Activated effector memory CD4-positive, alpha-beta T cell treated with anti-CD3 and anti-CD28 coated beads, Interleukin-2, amount 50 U/mL, for 16 hours (primary cell): Measurements from ENCODE around the gene UCP1.

ENCODE experiments used
- DNase-seq: peaks from one replicate; pipeline ENCODE4 v3.0.0-alpha.2; 2020

UCP1 gene, protein sequence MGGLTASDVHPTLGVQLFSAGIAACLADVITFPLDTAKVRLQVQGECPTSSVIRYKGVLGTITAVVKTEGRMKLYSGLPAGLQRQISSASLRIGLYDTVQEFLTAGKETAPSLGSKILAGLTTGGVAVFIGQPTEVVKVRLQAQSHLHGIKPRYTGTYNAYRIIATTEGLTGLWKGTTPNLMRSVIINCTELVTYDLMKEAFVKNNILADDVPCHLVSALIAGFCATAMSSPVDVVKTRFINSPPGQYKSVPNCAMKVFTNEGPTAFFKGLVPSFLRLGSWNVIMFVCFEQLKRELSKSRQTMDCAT

DNA sequence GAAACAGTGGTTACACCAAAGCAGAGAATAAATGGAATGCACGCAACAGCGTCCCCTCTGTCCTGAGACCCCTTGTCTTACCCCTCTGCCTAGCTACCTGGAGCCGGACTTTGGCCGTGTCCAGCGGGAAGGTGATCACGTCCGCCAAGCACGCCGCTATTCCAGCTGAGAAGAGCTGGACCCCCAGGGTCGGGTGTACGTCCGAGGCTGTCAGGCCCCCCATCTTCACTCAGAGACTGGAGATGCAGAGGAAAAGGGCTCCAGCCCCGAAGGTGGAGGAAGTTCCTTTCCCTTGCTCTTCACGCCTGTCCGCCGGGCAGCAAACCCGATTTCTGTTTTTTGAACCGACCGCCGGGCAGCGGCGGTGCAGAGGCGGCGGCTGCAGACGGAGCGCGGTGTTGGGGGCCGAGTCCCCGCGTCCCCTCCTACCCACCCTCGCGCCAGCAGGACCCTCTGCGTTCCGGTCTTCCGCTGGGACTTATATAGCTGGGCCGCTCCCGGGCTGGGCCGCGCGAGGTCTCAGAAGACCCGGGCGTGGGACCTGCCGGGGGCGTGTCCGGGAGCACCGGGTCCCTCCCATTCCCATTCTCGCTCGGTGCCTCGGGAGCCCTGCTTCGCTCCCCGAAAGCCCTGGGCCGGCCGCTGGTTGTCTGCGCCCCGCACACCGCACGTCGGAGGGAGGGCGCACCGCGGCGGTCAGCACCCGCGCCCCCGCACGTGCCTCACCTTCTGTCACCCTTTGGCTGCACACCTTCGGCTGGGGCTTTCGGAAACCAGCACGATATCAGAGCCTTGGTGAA, at the start of gene UCP1:
TSS of gene UCP1 (minus strand) at position 455 of the 800 bp plus-strand sequence. CDS start at position 223, 232 bp downstream.
- no peak for DNase-seq

DNA sequence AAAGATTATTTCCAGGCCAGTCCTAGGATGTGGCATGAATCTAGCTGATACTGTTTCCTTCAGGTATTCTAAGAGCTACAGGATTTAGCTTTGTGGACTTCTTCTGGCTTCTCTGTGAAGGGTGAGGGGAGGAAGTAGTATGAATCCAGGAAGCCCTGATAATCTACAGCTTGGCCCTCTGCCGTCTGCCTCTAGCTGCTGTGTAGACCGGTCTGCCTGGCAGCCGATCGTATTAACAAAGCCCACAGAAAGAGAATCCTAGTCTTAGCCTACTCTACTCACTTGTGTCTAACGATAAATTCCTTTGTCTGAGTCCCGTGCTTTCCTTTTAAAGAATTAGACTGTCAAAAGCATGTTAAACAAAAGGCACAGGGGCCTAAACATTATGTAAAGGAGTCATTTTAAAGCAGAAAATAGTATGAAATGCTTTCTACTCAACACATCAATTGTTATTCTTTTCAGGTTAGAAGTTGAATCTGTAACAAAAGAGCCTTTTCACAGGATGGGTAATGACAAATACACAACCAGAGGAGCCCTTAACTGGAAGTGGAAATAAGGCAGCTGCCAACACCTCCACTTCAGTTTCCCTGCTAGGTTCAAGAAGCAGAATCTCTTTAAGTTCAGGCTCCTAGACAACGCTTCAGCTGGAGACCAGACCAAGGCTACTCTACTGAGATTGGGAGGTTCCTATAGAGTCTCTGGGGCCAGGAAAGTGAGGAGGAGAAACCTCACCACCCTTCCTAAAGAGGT, 48.9 kb upstream of the UCP1 start:
- DNase-seq, result no peak

DNA sequence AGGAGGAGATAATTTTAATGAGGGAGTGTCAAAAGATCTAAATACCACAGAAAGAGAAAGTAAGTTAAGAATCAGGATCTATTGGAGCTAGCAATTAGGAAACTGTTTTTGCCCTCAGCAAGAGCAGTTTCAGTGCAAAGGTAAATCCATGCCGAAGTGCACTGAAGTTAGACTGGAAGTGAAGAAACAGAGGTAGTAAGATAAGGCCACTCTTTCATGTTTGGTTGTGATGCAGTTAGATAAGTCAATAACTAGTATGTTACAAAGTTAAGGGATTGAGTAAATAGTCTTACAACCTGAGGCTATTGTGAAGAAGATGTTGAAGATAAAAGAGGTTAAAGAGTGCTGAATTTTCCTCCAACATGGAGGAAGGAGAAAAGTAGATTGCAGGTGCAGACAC, 46.7 kb upstream of the UCP1 start:
- no peak for DNase-seq

DNA sequence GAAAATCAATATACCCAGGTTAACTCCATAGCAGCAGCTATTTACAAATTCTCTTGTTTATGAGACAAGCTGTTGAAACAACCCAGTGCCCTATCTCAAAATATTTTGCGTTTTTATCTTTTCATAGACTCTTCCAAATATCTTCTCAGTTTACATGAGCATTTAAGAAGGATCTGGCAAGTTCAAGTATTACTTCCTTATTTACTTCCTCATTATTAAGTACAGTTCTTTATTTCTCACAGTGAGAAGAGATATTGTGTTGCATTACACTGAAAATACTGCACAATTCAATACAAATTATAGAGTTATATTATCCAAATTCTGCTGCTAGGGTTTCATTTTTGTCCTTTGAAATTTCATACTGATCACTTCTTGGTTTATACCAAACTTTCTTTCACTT, 43.6 kb upstream of the UCP1 start:
- DNase-seq, result no peak

DNA sequence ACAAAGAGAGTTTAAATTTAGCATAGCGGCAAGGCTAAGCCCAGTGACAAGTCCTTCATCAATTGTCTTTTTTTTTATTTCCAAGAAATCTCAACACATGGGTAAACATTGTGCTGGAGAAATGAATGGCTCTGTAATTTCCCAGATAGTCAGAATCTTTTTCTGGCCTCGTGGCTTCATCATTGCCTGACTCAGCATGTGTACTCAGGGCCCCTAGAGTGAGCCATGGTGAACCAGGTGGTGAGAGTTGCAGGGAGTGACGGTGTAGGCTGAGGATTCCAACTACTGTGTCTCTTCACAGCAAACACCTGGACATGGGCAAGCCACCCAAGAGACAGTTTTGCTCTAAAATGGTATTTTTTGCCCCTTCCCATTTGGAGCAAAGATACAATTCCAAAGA, 43.1 kb upstream of the UCP1 start:
- no peak for DNase-seq

DNA sequence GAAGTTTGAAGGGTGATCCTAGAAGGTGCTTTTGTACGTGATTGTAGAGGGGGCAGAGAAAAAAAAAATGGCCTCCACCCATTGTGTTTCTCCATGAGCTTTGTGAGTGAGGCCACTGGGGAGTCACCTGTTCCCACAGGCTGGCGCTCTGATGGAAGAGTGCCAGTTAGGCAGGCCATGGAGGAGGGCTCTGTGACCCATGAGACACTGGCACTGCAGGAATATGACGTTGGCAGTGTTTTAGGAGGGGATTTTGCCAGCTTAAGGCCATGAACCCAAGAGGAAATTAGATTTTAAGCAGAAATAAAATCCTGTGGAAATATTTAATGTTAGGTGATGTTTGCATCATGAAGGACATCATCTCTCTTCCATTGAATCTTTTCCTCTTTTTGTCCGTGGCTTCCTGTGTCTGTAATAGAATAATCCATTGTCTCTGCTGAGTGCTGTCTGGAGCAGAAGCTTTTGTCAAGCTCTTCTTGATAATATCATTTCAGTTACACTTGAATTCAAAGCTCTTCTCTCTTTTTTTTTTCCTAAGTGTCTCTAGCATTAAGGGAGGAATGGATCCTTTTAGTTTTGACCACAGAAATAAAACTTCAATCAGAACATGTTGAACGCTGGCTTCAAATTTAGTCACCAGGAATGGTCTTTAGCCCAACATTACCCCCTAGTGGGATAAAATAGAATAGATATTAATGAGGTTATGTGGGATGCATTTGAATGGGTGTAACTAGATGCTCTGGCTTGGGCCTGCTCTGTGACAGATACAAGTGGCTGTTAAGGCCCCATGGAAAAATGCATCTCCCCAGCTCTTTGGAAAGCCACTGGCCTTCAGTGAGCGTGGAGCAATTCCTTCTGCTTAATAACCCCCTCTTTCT, 41.0 kb upstream of the UCP1 start:
- DNase-seq, result no peak

DNA sequence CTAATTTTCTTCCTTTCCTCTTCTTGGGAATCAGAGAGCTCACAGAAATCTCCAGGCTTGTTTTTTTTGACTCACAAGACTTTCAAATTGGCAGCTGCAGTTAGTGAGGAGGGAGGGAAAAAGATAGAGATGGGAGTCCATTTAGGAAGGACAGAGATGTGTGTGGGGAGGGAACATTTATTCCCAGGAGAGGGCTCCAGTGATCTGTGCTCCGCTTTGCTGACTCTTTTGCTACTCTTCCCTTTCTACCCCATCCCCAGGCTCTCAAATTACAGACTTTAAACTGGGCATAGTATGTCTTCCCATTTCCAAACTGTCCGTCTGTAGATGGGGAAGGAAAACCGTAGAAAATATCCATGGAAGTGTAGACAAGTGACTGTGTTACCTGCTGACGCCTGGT, 39.1 kb upstream of the UCP1 start:
- no peak for DNase-seq

DNA sequence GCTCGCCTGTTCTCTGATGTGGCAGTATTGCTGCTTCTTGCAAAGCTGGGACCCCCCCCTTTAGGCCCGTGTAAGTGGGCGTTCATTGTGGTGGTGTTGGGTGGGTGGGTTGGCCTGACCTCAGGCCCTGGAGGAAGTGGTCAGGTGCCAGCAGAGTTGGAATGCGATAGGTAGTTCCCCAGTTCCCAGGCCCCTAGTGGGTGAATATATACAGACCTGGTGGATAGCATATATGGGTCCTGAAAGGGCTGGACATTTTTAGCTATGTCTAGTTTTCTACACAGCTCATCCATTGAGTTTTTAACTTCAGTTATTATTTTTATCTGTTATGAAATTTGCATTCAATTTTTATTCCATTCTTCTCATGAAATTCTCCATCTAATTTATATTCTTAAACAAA, 35.8 kb upstream of the UCP1 start:
- no peak for DNase-seq

DNA sequence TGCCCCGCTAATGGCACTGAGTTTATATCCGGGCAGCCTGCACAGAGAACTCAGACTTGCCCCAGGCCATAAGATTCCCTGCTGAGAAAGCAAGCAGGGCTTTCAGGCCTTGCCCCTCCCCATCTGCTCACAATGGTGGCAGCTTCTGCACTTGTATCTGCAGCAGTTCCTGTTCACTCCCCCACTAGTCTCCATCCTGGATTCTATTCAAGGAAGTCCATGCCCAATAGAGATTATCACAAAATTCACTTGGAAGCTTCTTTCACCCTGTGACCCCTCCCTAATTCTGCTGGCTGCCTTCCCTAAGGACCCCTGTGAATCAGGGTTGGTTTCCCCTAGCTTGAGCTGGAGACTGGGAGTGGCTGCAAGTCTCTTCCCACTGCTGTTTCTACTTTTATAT, 34.5 kb upstream of the UCP1 start:
- no peak for DNase-seq

DNA sequence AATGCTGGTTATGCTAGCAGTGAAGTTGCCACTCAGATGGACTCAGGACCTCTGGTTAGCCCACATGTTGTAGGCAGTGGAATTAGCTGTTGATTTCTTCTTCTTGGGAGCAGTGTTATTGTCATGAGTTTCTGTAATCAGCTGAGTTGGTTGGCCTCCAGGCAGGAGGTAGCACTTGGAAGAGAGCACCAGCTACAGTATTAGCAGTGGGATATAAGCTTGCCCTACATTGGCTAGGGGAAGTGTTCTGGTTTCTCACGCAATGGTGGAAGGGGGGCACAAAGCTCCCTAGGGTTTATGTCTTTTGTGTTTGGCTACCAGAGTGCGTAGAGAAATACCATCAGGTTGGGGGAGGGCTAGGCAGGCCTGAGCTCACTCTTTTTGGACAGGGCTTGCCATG, 34.0 kb upstream of the UCP1 start:
- no peak for DNase-seq

DNA sequence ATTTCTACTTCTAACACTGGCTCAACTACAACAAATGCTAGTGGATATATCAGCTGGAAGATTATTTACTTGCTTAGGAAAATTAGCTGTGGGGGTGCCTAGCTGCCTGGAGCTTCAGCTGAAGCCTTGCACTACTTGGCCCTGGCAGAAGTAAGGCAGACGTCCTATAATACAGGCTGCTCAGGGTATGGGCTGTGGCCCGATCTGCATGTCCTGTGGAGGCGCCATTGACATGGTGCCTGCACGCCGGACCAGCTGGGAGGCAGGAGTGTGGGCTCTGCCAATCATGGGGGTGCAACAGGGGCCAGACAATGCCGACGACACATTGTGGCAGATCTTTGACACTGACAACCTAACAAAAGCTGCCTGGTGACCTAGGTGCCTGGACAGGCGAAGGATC, 31.6 kb upstream of the UCP1 start:
- DNase-seq, result no peak

DNA sequence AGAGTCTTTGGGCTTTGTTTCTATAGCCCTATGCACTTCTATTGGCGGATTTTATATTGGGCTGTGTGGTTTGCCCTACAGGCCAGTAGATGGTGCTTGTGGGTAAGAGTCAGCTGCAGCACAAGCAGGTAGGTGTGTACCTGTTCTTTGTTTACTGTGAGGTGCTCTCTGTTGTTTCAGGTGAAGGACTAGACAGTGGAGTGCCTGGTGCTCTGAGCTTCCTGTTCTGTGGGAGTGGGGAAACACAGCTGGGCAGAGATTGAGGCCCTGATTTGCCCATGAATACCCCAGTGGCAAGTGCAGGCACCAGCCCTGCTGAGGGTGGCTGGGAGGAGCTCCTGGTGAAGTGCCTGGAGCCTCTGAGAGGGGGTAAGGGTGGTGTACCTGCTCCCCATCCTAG, 26.3 kb upstream of the UCP1 start:
- no peak for DNase-seq

DNA sequence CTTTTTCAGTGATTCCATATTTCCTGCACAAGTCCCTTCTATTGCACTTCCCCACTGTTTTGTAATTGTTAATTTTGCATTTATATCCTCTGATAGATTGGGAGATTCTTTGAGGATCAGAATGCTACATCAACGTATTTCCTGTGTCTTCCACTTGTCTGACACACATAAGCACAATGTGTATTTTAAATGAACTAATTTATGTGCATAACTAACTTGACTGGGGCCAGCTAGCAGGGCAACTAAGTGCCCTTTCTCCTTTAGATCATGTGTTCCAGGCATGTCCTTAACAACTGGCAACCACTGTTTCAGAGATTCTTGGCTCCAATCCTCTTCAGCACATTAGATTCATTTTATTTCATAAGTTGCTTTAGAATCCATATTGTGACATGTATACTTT, 15.7 kb upstream of the UCP1 start:
- no peak for DNase-seq

DNA sequence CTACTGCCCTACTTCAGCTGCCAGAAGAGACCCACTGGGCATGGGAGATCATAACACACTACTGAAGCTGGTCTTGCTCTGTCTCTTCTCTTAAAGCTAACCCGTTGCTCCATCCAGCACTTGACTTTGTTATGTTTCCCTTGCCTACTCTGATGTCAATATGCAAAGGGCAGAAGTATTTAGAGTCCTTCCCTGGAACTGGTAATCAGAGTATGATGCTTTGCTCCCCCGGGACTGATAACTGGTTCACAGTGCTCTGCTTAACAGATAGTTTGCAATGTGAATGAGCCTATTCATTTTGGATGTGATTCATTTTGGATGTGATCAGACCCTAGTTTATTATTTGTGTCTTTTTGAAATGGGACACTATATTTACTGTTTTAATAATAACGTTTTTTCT, 12.3 kb upstream of the UCP1 start:
- DNase-seq, result no peak

DNA sequence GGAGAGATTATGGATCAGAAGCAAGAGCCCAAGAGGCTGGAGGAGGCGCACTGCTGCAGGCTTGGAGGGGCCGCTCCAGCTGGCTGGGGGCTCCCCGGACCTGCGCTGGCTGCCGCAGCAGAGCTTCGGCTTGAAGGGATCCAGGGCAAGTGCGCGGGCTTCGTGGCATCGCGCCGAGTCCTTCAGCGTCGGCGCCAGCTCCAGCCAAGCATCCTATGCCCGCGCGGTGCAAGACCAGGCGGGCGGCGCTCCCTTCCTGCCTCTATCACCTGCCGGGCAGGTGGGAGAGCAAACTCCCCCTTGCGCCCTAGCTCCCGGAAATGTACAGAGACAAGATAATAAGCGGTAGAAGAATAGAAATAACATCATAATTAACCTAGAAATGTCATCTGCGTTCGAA, 10.5 kb upstream of the UCP1 start:
- no peak for DNase-seq

DNA sequence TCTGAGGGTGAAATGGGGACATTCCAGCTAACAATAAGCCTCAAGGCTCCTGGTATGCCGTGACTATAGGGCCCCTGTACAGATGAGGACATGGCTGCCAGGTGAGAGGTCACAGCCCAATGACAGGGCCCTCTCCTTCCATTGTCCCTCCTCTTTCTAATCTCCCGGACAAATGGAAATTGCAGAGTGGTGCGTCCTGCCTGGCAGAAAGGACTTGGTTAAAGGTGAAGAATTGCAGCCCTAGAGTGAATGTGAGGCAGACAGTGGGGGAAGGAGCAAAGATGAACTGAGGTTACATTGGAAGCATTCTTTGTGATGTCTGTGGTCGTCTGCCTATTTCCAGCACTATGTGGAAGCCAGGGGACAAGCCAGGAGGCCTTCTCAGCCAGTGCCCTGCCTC, 6.7 kb upstream of the UCP1 start:
- no peak for DNase-seq

DNA sequence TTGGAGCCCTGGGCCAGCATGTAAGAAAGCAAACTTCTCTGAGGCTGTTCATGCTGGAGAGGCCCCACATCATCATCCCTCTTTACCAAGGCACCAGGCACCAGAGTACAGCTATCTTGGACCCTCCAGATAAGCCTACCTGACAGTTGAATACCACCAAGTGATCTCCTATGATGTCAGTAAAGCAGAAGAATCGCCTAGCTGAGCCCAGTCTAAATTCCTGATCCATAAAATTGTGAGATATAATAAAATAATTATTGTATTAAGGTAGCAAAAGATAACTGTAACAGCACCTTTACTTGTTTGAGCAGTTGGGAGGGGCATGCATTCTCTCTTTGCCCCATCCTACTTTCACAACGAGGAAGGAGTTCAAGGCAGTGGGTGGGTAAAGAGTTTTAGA, 2.9 kb upstream of the UCP1 start:
- DNase-seq, result no peak

DNA sequence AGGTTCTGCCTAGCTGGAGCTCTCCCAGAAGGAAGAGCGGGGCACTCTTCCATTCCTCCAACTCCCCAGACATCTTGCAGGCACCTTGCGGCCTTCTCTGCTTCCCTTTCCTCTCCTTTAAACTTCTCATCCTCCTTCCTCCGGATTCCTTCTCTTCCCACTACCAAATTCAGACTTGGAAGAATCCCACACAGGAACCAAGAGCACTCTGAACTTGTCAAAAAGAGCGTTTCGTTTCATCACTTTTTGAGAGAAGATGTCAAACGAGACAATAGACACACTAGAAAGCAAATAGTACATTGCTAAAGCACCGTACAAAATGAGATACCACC, 512 bp upstream of the UCP1 start:
- no peak for DNase-seq

DNA sequence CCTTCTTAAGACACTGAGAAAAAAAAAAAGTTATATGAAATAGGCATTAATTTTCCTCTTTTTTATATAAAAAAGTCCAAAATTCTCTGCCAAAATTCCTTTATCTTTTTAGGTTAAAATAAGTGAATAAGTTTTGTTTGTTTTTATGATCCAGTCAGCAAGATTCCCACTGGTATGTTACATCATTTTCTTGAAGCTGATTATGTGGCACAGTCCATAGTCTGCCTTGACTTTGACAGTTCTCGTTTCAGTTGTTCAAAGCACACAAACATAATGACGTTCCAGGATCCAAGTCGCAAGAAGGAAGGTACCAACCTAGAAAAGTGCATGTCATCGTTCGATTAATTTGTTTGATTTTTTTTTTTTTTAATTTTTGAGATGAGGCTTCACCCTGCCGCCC, 9.1 kb downstream of the UCP1 start:
- no peak for DNase-seq

DNA sequence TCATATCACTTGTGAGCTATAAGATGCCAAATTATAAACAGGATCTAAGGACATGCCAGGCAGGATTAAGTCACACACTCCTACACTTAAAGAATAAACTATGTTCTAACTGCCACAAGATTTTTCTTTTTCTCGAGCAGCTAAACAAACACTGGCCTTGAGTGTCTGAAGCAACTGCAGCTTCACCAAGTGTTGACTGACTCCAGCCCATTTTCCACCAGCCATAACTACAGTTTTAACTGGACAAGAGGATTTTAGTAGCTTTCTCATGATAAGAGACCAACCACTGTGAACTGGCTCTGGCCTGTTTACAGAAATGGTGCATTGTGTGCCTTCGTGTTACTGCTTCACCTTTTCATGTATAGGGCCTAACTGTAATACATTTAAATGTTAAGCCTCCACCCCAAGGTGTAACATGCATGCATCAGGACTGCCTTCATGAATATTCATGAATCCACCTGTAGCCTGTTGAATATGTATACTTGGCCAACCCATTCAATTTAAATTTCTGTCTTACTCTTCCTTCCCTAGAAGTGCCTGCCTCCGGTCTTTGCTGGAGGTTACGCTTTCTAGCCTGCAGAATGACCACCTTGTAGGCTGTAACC, 10.8 kb downstream of the UCP1 start:
- DNase-seq, result no peak

DNA sequence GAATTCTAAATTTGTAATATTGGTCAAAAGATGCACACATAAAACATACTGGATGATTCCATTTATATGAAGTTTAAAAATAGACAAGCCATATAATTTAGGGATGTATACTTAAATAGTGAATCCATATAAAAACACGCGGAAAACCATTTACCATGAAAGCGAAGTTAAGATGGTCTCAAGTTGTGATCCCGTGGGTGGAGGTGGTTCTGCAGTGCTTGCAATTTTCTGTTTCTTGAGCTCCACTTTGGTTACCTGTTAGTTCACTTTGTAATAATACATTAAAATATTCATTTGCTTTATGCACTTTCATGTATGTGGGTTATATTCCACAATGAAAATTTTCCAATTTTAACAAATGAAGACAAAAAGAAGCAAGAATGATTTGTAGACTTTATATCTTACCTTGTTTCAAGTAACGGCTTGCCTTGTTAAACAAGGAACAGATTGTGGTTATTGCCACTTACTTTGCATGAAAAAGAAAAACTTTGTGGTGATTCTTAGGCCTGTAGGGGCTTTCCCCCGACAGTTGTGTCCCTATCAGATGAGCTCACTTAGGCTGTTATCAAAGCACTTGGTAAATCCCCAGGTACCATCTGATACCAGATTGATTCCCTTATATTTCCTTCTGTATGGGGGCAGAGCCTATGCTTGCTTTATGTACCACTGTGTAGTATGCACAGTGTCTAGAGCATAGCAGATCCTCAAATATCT, 12.2 kb downstream of the UCP1 start:
- DNase-seq, result no peak

DNA sequence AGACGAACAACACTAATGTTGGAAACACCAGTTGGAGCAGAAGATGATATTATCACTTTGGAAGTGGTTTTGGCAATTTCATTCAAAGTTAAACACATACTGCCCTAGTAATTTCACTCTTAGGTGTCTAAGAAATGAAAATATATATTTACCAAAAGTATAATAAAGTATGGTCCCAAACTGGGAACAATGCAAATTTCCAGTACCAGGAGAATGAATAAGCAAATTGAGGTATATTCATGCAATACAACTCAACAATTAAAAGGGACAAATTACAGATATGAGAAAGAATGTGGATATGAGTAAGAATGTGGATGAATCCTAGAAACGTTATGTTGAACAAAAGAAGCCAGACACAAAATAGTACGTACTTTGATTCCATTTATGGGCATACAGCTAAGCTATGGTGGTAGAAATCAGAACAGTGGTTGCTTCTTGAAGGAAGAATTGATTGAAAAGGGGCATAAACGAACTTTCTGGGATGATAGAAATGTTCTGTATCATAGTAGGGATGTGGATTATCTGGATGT, 34.7 kb downstream of the UCP1 start:
- DNase-seq, result no peak
